GM21737 (cell line): Measurements from ENCODE around the gene DERL3.
"Not testable (repeated sequence)": the region's sequence is repeated elsewhere in the genome, so short reads cannot be mapped to it uniquely, and the experiment has no call there.

Experiments used
- ATAC-seq: cut with Tn5 transposase; IDR thresholded peaks from one replicate; pipeline ENCODE4 v1.9.1; 2021; ENCODE audit warnings: mild to moderate bottlenecking, moderate library complexity; ENCODE audit not compliant: unreplicated experiment

Gene DERL3

DNA sequence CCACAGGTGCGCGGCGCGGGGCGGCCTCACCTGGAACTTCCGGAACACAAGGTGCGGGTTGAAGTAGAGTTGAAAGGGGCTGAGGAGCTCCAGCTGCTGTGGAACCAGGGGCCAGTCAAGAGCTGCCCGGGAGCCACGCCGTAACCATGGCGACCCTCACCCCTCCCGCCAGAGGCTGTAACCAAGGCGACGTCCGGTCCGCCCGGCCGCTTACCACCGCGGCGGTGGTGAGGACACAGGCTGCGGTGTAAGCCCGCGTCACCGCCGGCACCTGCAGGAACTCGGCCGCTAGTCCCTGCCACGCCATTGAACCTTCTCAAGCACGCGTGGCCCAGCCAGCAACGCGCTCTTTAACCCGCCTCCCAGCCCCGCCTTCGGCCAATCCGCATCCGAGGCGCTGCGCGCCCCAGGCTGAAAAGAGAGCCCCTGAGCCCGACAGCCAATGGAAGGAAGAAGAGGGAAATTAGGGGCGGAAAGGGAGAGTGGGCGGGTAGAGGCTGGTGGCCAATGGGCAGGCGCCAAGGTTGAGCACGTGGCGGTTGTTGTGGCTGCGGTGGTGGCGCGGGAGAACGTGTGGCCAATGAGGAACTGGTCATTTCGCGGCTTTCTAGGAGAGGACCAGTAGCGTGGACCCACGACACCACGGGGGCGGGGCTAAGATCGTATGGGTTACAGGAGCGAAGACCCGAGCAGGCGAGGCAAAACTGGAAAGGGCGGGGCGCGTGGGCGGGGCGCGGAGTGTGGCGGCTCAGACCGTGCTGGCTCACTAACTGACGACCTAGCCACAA is at the start of gene DERL3:
Gene DERL3 (minus strand): TSS at position 326 of the 788 bp plus-strand sequence. CDS start 19 bp downstream, at position 307.
- peak; percentile 64 for ATAC-seq

DNA sequence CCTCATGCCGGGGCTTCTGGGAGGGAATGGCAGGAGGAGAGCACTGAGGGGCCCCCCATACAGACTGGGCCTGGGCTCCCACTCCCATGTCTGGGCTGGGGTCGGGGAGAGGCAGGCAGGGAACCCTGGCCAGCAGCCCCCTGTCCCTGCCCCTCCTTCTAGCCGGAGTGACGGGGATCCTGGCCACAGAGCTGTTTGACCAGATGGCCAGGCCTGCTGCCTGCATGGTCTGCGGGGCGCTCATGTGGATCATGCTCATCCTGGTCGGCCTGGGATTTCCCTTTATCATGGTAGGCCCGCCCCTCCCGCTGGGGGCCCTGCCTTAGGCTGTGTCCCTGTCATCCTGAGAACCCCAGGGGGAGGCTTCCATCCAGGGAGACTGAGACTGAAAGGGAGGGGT is 45.3 kb upstream of the DERL3 start:
- no peak for ATAC-seq

- no peak for ATAC-seq
Observed at GRCh38 chr22:23883658-23884057, 44.9 kb upstream of the DERL3 start.

- ATAC-seq, result no peak
Observed at GRCh38 chr22:23882370-23882769, 43.6 kb upstream of the DERL3 start.

- ATAC-seq, result no peak
Observed at GRCh38 chr22:23878219-23878618, 39.4 kb upstream of the DERL3 start.

GRCh38 chr22:23877566-23877965 is 38.8 kb upstream of the DERL3 start:
- ATAC-seq, result no peak

DNA sequence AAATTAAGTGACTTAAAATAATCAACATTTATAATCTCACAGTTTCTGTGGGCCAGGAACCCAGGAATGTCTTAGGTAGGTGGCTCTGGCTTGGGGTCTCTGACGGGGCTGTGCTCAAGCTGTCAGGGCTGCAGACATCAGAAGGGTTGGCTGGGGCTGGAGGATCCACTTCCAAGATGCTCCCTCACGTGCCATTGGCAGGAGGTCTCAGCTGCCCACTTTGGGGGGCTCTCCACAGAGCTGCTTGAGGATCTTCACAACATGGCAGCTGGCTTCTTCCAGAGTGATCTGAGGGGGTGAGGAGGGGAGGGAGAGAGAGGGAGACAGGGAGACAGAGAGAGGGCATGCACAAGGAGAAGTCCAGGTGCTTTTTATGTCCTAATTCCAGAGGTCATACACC is 37.0 kb upstream of the DERL3 start:
- ATAC-seq, result no peak

GRCh38 chr22:23874871-23875270 is 36.1 kb upstream of the DERL3 start:
- no peak for ATAC-seq

GRCh38 chr22:23868580-23868979 is 29.8 kb upstream of the DERL3 start:
- no peak for ATAC-seq

DNA sequence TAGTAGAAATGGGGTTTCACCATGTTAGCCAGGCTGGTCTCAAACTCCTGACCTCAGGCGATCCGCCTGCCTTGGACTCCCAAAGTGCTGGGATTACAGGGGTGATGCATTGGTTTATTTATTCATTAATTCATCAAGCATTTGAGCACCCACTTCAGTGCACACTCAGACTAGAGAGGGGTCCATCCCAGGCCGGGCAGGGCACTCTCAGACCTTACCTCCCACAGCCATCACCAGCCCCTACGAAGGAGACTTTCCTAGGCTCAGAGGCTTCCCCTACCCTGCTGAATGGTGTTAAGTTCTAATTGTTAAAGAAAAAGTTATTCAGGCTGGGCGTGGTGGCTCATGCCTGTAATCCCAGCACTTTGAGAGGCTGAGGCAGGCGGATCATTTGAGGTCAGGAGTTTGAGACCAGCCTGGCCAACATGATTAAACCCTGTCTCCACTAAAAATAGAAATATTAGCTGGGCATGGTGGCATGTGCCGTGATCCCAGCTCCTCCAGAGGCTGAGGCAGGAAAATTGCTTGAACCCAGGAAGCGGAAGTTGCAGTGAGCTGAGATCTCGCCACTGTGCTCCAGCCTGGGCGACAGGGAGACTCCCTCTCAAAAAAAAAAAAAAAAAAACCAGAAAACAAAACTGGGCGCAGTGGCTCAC is 25.8 kb upstream of the DERL3 start:
- ATAC-seq, result not testable (repeated sequence)

GRCh38 chr22:23862103-23862502 is 23.3 kb upstream of the DERL3 start:
- no peak for ATAC-seq

GRCh38 chr22:23860187-23860586 is 21.4 kb upstream of the DERL3 start:
- not testable (repeated sequence) for ATAC-seq

DNA sequence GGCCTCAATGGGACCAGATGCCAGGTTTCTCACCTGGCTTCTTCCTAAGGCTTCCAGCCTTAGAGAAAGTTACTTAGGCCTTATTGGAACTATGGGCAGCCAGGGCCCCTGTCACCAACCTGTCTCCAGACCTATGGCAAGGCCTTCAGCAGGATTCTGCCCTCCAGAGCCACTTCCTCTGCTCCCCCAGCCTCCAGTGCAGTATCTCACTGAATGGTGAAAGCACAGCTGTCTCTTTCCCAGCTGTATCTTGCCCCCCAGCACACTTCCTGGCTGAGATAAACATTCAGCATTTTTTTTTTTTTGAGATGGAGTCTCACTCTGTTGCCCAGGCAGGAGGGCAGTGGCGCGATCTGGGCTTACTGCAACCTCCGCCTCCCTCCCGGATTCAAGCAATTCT is 20.4 kb upstream of the DERL3 start:
- ATAC-seq, result no peak

GRCh38 chr22:23858484-23858815 is 19.6 kb upstream of the DERL3 start:
- no peak for ATAC-seq

DNA sequence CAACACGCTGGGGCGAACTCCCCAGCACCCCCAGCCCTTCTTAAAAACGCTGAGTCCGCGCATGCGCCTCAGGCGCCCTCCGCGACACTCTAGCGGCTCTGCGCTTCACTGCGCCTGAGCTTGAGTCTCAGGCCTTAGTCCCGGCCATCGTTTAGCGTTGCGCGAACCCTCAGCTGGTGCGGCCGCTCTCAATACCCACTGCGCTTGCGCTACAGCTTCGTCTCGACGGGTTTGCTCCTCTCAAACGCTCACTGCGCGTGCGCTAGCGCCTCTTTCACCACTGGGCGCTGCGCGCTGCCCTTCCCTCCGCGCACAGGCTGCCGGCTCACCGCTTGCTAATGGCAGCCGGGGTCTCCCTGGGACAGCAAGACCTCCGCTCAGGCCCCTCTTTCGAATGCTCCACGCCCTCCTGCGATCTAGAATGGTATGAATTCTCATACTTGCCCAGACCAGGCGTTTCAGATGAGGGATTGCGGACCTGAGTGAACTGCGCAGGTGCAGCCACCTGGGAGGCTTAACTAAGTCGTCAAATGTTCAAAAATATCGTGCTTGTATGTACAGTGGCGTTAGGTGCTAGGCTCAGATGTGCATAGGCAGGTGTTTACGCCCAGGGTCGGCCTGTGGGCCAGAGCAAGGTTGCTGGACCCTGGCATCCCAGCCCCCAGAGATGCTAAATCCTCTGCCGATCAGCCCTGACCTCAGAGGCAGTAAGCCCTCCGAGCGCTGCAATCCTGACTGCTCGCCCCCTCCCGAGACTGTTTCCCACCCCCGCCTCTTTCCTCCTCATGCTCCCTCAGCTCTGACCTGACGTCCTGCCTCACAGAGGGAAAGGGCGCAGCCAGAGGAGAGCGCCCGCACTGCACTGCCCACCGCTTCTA is 19.0 kb upstream of the DERL3 start, which contains the start of gene SLC2A11:
Gene SLC2A11 (plus strand): TSS at position 270 of the 878 bp plus-strand sequence. CDS start 125 bp downstream, at position 395.
- peak; percentile 95 for ATAC-seq

- peak; percentile 27 for ATAC-seq
Observed at GRCh38 chr22:23856721-23857605, 18.2 kb upstream of the DERL3 start.

- no peak for ATAC-seq
Observed at GRCh38 chr22:23850136-23850611, 11.4 kb upstream of the DERL3 start.

DNA sequence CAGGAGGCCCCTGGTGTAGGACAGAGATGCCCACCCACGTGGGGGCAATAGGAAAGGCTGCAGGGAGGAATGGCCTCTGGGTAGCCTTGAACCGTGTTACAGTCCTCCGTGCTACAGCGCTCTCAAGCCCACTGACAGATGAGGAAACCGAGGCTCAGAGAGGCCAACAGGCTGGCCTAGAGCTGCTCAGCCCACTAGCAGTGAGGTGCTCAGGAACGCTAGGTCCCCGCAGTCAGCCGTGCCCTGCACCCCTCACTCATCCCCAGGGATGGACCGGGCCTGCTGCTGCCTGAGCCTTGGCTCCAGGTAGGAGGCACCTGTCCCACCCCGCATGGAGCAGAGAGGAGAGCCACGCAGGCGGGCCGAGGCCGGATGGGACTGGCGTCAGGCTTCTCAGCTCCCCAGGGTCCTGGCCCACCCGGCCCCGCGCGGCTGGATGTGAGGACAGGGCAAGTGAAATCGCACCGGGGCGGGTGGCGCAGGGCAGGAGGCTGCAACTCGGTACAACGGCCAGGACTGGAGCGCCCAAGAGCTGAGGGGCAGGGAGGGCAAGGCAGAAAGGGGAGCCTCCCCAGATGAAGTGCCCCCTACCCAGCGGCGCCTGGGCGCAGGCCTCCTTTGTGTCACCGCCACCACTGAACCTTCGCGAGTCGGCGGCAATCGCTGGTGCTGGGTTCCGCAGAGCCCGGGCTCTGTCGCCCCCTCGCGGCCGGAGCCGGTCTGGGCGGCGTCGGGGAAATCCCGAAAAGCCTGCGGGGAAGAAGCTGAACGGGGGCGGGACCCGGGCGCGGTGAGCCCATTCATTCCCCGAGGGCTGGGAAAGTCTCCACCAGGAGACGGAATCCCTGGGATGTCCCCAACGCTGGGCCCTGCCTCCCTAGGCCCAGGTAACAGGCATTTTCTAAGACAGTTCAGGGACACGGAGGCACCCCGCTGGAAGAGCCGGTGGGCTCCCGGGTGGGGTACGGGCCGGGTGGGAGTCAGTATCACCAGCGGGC is 10.5 kb upstream of the DERL3 start:
- peak; percentile 40 for ATAC-seq
